ENCODE measurements around the gene AFAP1L1.

Gene AFAP1L1

DNA sequence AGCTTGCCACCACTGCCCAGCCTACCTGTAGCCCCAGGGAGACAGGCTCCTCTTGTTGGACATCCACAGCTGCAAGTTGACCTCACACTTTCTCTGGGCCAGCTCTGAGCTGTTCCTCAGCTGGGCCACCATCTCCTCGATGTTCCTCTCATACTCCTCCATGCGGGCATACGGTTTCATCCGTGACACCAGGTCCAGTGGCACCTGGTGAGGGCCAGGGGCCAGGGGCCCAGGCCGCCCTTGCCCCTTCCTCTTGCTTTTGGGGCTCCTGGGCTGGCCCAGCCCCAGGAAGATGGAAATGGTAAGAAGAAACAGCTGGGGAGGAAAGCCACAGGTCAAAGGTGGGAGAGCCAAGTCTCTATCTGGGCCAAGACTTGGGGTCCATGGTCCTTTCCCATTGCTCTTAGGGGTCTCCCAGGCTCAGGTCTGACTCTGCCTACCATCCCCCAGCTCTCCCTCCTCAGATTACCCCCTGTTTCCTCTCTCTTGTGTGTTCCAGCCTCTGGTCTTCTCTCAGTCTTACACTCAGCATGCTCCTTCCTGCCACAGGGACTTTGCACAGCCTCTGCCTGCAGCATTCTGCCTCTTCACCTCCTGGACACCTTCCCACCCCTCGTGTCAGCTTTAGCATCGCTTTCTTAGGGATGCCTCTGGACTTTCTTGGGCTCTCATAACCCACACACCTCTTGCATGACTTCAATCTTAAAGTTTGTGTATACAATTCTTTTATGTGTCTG lies 105.2 kb downstream of the AFAP1L1 start:
- intact Hi-C loops (cut with DNase I; ENCODE audit: low total_unique reads), result no loop called here
- H3K4me3 ChIP-seq, result no peak overlapping the region
- H3K9me3 ChIP-seq, result no peaks in the 10 kb centered on the region
- H3K27me3 ChIP-seq, result no peaks in the 10 kb centered on the region
- TF ChIP-seq, protein P1, sequence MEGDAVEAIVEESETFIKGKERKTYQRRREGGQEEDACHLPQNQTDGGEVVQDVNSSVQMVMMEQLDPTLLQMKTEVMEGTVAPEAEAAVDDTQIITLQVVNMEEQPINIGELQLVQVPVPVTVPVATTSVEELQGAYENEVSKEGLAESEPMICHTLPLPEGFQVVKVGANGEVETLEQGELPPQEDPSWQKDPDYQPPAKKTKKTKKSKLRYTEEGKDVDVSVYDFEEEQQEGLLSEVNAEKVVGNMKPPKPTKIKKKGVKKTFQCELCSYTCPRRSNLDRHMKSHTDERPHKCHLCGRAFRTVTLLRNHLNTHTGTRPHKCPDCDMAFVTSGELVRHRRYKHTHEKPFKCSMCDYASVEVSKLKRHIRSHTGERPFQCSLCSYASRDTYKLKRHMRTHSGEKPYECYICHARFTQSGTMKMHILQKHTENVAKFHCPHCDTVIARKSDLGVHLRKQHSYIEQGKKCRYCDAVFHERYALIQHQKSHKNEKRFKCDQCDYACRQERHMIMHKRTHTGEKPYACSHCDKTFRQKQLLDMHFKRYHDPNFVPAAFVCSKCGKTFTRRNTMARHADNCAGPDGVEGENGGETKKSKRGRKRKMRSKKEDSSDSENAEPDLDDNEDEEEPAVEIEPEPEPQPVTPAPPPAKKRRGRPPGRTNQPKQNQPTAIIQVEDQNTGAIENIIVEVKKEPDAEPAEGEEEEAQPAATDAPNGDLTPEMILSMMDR (IDR thresholded peaks at IDR 0.05), result no peak
- H3K36me3 ChIP-seq, result no peaks in the 10 kb centered on the region
- peak overlapping the region; percentile 30 to 93 for H3K27ac ChIP-seq
- H3K4me1 ChIP-seq, result peaks cover 0 to 69% (median 55%) of the 10 kb centered on the region in 4 donors
- no peak for DNase-seq

DNA sequence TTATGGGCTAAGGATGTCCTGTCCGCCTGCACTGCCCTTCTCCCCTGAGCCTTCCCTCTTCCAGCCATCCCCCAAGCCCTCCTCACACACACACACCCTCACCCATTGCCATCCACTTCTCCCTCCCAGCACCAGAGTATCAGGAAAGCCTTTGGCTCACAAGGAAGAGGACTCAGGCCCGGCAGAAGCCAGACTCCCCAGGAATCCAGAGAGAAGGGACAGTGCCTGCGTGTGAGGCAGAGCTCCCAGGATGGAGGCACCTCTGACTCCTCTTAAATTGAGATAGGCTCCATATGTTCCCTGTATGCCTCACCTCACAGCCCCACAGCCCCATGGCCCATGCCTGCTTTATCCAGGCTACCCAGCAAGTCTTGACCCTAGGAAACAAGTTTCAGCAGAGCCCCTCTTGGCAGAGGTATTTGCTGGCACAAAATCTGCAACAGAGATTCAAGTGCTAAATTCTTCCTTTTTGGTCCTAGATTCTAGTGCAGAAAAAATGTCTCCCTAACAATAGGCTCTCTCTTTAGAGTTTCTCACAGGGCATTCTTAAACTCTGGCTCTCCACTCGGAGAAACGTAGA lies 106.7 kb downstream of the AFAP1L1 start:
- no peak overlapping the region for H3K4me3 ChIP-seq
- DNase-seq, result peak in 1 of 2 donors; percentile 63
- H3K9me3 ChIP-seq, result no peaks in the 10 kb centered on the region
- intact Hi-C loops (cut with DNase I; ENCODE audit: low total_unique reads), result no loop called here
- H3K4me1 ChIP-seq, result peaks cover 0 to 69% (median 57%) of the 10 kb centered on the region in 4 donors
- TF ChIP-seq, protein P1 (IDR thresholded peaks at IDR 0.05), result no peak
- H3K36me3 ChIP-seq, result no peaks in the 10 kb centered on the region
- H3K27me3 ChIP-seq, result no peaks in the 10 kb centered on the region
- H3K27ac ChIP-seq, result peak overlapping the region; percentile 93

DNA sequence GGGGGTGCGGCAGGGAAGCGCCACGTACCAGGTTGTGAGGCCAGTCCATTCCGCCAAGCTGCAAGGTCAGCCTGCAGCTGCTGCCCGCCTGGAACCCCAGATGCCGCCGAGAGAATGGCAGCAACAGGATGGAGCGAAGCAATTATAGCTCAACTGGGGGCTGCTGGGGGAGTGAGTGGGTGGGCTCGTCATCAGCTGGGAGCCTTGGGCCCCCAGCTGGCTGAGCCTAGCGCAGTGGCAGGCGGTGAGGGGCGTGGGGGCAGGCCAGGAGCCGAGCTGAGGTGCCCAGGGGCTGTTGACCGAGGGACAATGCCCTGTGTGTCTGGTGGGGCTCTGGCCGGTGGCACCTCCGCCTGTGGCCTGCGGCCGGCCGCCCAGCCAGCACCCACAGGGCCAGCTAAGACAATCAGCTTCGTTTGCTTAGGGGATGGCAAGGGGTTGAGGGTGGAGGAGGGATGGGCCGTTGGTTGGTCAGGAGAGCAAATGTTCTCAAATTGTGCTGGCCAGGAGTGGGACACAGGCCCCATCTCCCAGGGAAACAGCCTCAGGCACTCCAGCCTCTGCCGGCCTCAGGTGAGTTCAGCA lies 107.6 kb downstream of the AFAP1L1 start, which contains the start of gene IL17B:
IL17B (minus strand) TSS at position 116 of the 585 bp plus-strand sequence; CDS start at position 49, 67 bp downstream.
- no peaks in the 10 kb centered on the region for H3K27me3 ChIP-seq
- H3K9me3 ChIP-seq, result no peaks in the 10 kb centered on the region
- H3K36me3 ChIP-seq, result no peaks in the 10 kb centered on the region
- H3K4me3 ChIP-seq, result peak within 1 kb of the TSS in 1 of 2 donors; percentile 20
- peak in 1 of 2 donors; percentile 76 for DNase-seq
- TF ChIP-seq, protein P1 (IDR thresholded peaks at IDR 0.05), result no peak
- peak within 1 kb of the TSS; percentile 93 for H3K27ac ChIP-seq
- intact Hi-C loops (cut with DNase I; ENCODE audit: low total_unique reads), result no loop called here
- H3K4me1 ChIP-seq, result peaks cover 0 to 69% (median 63%) of the 10 kb centered on the region in 4 donors

DNA sequence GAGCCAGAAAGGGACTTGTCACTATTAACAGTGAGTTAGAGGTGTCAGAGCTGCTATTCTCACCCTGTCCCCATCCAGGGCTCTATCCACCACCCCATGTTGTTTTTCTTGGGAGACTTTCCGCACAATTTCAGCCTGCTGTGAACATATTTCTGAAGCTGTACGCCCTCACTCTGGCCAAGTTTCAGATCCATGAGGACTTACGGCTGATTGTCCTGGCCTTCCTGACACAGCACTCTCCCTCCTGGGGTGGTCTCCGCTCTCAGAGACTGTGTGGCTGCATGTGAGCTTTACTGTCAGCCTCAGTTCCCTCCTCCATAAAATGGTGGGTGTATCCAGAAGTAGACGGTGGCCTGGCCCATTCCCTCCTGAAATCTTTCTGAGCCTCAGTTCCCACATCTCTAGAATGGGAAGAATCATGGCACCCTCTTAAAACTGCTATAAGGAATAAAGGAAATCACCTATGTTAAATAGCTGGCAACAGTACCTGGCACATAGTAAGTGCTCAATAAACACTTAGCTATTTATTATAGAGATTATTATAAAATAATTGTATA lies 108.2 kb downstream of the AFAP1L1 start:
- H3K9me3 ChIP-seq, result no peaks in the 10 kb centered on the region
- H3K27me3 ChIP-seq, result no peaks in the 10 kb centered on the region
- intact Hi-C loops (cut with DNase I; ENCODE audit: low total_unique reads), result loop anchor here (5.0 kb wide), 1 partner anchor 42 kb away; no protein-coding TSS in a partner anchor
- H3K4me1 ChIP-seq, result peaks cover 0 to 72% (median 64%) of the 10 kb centered on the region in 4 donors
- peak overlapping the region; percentile 93 for H3K27ac ChIP-seq
- H3K36me3 ChIP-seq, result no peaks in the 10 kb centered on the region
- H3K4me3 ChIP-seq, result peak overlapping the region in 1 of 2 donors; percentile 20
- TF ChIP-seq, protein P1 (IDR thresholded peaks at IDR 0.05), result no peak
- peak in 1 of 2 donors; percentile 77 for DNase-seq

DNA sequence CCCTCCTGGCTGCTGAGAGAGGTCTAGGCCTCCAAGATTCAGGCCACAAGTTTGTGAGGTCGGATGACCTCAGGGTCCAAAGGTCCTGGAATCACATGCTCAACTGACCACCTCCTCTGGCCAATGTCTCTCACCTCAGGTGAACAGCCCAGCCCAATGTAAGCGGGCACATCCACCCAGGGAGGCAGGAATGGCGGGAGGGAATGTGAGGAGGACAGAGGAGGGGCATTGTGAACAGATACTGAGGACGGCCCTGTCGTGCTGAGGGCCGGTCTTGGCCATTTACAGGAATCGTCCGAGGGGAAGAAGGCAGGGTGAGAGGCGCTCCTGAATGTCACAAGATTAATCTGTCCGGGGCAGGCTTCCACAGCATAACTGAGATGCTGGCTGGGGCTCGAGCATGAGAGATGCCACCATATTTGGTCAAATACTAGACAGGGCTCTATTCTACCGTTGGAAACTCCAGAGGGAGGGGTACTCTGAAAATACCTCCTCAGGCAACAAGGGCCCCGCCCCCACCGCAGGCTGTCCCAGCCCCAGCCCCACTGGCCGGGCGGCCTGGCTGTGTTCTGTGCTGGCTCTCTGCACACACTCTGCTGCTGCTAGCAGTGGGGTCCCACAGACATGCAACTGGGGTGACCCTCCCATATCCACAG lies 108.9 kb downstream of the AFAP1L1 start:
- DNase-seq, result peak; percentile 79 to 95
- TF ChIP-seq, protein P1 (IDR thresholded peaks at IDR 0.05), result no peak
- H3K4me3 ChIP-seq, result peak overlapping the region; percentile 38 to 40
- no peaks in the 10 kb centered on the region for H3K9me3 ChIP-seq
- H3K27me3 ChIP-seq, result no peaks in the 10 kb centered on the region
- H3K27ac ChIP-seq, result peak overlapping the region; percentile 93
- H3K4me1 ChIP-seq, result peaks cover 0 to 79% (median 67%) of the 10 kb centered on the region in 4 donors
- intact Hi-C loops (cut with DNase I; ENCODE audit: low total_unique reads), result loop anchor here (5.0 kb wide), 1 partner anchor 42 kb away; no protein-coding TSS in a partner anchor
- H3K36me3 ChIP-seq, result no peaks in the 10 kb centered on the region

Data from tibial artery (tissue), 4 donors.